Measurements from ENCODE around the gene SAFB2.

GRCh38 chr19:5603626-5604025, 18.9 kb downstream of the SAFB2 start:
- no peak for TF ChIP-seq TAF1 (IDR thresholded peaks at IDR 0.05; ENCODE audit: low read depth, low read length)
- no peak for TF ChIP-seq POLR2AphosphoS5 (IDR thresholded peaks at IDR 0.05; ENCODE audit: low read depth, low read length)
- no peak for TF ChIP-seq POLR2A (IDR thresholded peaks at IDR 0.05; ENCODE audit: low read depth, low read length)
- TF ChIP-seq SPI1 (IDR thresholded peaks at IDR 0.05; ENCODE audit: low read depth, low read length): no peak
- no peak for TF ChIP-seq PAX5 (IDR thresholded peaks at IDR 0.05; ENCODE audit: insufficient read depth, low read length, severe bottlenecking)
- no peak for TF ChIP-seq POU2F2 (IDR thresholded peaks at IDR 0.05; ENCODE audit: low read depth, low read length)
